NCI-H1417 (cell line): ENCODE results near the gene APBA2.
A peak's percentile ranks its signal among the peaks of the same experiment; 100 is the strongest.

Source experiments
- DNase-seq, 3 experiments: peaks; one replicate each; lab custom pipeline; 2025; lab: John Stamatoyannopoulos, UW

Gene APBA2

GRCh38 chr15:28983432-28984311 lies 97.9 kb downstream of the APBA2 start:
- no peak for DNase-seq

- DNase-seq: peak in 2 of 3 experiments; percentile 39 to 74
Observed at GRCh38 chr15:28984421-28985315, 98.9 kb downstream of the APBA2 start.

- DNase-seq: no peak
Observed at GRCh38 chr15:28985316-28985645, 99.5 kb downstream of the APBA2 start.

- DNase-seq: no peak
Observed at GRCh38 chr15:28985691-28986090, 99.9 kb downstream of the APBA2 start.

GRCh38 chr15:28986108-28986507 lies 100.3 kb downstream of the APBA2 start:
- DNase-seq: no peak

- no peak for DNase-seq
Observed at GRCh38 chr15:28986726-28987125, 101.0 kb downstream of the APBA2 start.

DNA sequence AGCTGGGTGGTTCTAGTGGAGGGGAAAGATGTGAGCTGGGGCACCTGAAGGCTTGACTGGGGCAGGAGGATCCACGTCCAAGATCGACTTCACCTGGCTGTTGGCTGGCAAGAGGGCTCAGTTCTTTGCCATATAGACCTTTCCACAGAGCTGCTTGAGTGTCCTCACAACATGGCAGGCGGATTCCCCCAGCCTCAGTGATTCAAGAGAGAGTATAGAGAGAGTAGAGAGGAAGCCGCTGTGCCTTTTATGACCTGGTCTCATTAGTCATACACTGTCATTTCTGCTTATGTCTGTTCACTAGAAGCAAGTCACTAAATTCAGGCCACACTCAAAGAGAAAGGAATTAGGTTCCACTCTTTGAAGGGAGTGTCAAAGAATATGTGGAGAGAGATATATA lies 101.6 kb downstream of the APBA2 start:
- DNase-seq: no peak

- DNase-seq: peak in 1 of 3 experiments; percentile 23
Observed at GRCh38 chr15:28989239-28989830, 103.6 kb downstream of the APBA2 start.

DNA sequence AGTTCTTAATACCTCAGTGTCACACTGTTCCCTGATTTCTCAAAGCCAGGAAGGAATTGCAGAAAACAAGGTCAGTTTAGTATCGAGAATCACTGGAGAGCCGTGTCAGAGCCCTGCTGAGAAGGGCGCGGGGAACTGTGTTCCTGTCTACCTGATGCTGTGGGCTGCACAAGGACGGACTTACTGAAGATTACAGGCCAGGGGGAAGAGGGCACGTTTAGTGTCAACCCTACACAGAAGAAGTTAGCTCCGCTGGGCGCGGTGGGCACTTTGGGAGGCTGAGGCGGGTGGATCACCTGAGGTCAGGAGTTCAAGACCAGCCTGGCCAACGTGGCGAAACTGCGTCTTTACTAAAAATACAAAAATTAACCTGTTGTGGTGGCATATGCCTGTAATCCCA lies 104.1 kb downstream of the APBA2 start:
- DNase-seq: no peak

DNA sequence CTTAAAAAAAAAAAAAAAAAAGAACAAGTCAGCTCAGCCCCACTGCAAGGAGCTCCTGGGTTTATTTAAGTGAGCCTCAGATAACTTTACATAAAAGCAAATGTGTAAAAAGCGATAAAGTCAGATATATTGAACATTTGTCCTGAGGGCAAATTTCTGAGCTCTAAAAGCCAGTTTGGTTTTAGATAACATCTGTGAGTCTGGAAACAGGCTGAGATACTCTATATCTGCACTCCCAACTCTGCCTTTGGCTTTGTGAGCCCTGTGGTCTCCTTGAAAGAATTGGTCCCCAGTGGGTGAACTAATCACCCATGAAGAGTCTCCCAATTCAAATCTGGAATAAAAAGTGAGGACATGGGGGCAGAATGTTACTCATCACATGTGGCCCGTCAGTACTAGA lies 104.6 kb downstream of the APBA2 start:
- DNase-seq: no peak

DNA sequence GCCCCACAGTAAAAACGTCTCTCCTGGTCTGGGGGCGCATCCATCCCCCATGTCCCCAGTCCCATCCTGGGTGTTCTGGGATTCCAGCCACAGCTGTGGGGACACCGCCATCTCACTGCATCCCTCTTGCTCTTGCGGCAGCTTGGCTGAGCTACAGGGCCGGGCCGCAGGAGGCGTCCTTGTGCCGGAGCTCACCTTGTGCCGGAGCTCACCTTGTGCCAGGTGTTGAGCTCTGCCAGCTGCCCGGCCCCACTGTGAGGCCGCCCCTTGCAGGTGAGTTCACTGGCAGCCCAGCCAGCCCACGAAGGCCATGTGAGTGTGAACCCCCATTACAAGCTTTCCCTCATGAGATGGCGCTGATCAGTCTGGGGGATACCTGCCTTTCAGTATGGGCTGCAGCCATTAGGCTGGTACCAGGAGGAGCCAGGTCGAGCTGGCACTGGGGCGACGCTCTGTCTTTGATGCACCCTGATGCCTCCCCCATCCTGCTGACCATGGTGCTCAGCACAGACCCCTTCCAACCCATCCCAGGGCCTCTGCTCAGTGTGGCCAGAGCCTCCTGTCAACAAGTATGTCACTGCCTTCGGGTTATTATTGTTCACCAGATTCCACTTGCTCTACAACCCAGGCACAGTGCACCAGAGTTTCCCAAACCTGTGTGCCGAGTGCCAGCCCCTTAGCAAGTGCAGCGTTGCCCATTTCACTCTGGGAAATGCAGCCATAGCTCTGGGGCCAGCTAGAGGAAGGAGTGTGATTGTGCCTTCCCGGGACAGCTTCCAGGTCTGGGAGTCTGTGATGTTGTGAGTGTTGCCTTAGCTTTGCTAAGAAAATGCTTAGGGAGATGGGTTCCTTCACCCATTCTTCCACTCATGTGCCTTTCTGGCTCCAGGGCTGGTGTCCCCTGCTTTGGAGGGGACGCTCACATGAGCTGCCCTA lies 105.7 kb downstream of the APBA2 start:
- no peak for DNase-seq

DNA sequence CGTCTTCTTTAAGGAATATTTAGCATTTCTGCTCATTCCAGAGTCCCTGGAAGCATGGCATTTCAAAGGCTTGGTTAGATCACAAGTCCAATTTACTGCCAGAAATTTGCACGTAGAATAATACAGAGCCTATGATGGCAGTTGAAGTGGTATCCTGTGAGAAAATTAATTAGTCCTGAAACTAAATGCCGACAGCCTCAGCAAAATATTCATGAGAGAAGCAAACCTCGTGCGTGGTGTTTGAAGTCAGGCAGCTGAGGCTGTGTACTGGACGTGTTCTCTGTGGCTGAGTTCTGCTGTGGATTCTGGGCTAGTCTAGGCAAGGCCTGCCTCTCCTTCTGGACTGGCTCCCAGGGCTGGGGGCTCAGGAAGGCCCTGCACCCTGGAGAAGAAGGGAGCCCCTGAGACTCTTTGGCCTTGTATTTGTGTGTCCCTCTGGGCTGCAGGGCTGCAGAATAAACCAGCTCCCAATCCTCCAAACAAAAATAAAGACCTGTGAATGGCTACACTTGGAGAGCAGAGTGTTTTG lies 106.6 kb downstream of the APBA2 start:
- DNase-seq: no peak

GRCh38 chr15:28993051-28993719 lies 107.4 kb downstream of the APBA2 start:
- DNase-seq: no peak

- no peak for DNase-seq
Observed at GRCh38 chr15:28993720-28994053, 107.9 kb downstream of the APBA2 start.

DNA sequence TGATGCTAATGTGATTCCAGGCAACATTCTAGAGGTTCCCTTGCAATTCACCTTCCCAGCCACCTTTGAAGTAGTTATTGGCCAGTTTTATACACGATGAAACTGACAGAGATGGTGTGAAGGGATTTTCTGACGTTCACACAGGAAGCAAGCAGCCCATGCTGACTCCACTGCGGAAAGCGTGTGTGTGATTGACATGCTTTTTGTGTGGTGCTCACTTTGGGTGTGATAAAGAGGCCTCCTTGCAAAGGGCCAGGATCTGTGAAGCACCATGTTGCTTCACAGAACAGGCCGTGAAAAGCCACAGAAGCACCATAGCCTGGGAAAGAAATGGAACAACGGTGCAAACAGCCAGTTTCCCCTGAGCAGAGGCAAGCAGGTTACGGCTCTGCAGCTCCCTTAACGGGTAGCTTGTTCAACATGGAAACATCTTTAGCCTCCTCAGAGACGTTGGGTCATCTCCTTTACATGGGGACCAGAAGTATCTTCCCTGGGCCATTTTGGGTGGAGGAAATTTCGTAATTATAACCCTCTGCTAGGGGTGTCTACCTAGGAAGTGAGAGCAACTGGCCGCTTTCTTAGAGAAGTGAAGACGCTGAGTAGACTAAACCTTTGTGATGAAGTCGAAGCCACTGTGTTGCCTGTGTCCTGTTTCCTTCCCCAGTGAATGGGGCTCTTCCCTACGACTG lies 108.5 kb downstream of the APBA2 start:
- no peak for DNase-seq

GRCh38 chr15:28994831-28995596 lies 109.2 kb downstream of the APBA2 start:
- no peak for DNase-seq

- no peak for DNase-seq
Observed at GRCh38 chr15:28995705-28996104, 109.9 kb downstream of the APBA2 start.

- DNase-seq: no peak
Observed at GRCh38 chr15:28996289-28996688, 110.5 kb downstream of the APBA2 start.

DNA sequence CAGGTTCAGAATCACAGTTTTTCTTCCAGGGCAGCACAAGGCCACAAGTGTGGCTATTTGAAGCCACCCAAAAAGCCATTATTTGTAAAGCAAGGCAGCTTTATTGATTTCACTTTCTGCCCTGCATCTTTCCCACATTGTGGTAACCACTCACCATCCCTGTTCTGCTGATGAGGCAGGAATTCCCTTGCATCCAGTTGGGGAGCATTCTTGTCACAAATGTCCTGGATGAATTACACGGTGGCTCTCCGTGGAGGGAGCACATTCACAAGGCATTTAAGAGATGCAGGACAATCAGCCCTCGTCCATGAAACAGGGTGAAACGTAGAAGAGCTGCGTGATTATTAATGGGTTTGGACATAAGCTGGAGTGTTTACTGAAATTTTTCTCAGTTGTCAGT lies 111.2 kb downstream of the APBA2 start:
- DNase-seq: no peak
